ENCODE data around the gene YWHAE. TPM values are rescaled to one million over a fixed set of nuclear protein-coding genes. Genes with fewer than 3 reads are reported as not detected.
A peak's percentile ranks its signal among the peaks of the same experiment; 100 is the strongest.

YWHAE gene
- total RNA-seq, 1 experiment from 2014 or later: 537 TPM

DNA sequence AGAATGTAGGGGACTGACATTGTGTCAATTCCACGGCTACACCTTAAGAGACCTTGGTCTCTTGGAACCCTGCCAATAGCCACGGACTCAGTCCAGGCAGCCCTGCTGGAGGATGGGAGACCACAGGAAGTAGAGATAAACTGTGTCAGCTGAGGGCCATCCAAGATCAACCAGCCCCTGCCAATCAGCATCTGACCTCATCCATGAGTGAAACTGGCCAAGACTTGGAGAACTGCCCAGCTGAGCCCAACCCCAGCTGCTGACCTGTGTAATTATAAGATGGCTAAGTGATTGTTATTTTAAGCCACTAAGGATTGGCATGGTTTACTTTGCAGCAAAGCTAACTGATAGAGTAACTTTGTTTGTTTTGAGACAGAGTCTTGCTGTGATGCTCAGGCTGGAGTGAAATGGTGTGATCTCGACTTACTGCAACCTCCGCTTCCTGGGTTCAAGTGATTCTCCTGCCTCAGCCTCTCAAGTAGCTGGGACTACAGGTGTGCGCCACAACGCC is 13.3 kb upstream of the YWHAE start:
- peak; percentile 68 for ATAC-seq
- intact Hi-C loops (cut with micrococcal nuclease; ENCODE audit: unreplicated experiment): no loop called here

GRCh38 chr17:1412185-1413110 is 12.4 kb upstream of the YWHAE start:
- Histone ChIP-seq H3K36me3 (ENCODE audit: control insufficient read depth, insufficient read depth, low read length) (no peaks in the 10 kb centered on the region), H3K4me1 (ENCODE audit: control insufficient read depth, insufficient read depth, low read length) (no peaks in the 10 kb centered on the region; the same call in 1 of the 2 replicates), H3K9me3 (ENCODE audit: control insufficient read depth, insufficient read depth, low read depth, low read length) (no peaks in the 10 kb centered on the region), H3K4me3 (ENCODE audit: low read depth in 2 of 2, low read length in 2 of 2) (no peak overlapping the region), H3K27ac (ENCODE audit: low read length) (no peak overlapping the region), H3K27me3 (ENCODE audit: control insufficient read depth, insufficient read depth, low read length) (no peaks in the 10 kb centered on the region)
- DNase-seq (ENCODE audit: low read depth, low spot score): no peak
- intact Hi-C loops (cut with micrococcal nuclease; ENCODE audit: unreplicated experiment) (no loop called here), in situ Hi-C loops (cut with HindIII; ENCODE audit: low pct_unique_long_range_greater_than_20kb, low sequenced_read_pairs) (no loop called here)
- CTCF ChIA-PET: no interaction called here
- POLR2A ChIA-PET: interaction anchor here (0.7 kb wide), 2 partner anchors 13 to 34 kb away, joined by 3 read pairs; partner anchors contain the start of gene YWHAE
- TF ChIP-seq SIN3A (IDR thresholded peaks at IDR 0.05; ENCODE audit: borderline replicate concordance, insufficient read depth, low read depth, low read length): no peak
- ATAC-seq: no peak
- BruUV-seq (replicated peaks): no TSS peak

More for the DNA sequence above, 13.3 kb upstream of the YWHAE start:
- no TSS peak for BruUV-seq (replicated peaks)
- H3K27ac ChIP-seq (ENCODE audit: low read length): no peak overlapping the region
- H3K9me3 ChIP-seq (ENCODE audit: control insufficient read depth, insufficient read depth, low read depth, low read length): no peaks in the 10 kb centered on the region
- H3K36me3 ChIP-seq (ENCODE audit: control insufficient read depth, insufficient read depth, low read length): no peaks in the 10 kb centered on the region
- in situ Hi-C loops (cut with HindIII; ENCODE audit: low pct_unique_long_range_greater_than_20kb, low sequenced_read_pairs): no loop called here
- no peaks in the 10 kb centered on the region for H3K27me3 ChIP-seq (ENCODE audit: control insufficient read depth, insufficient read depth, low read length)
- no peak for TF ChIP-seq SIN3A (IDR thresholded peaks at IDR 0.05; ENCODE audit: borderline replicate concordance, insufficient read depth, low read depth, low read length)
- TF ChIP-seq REST (IDR thresholded peaks at IDR 0.05; ENCODE audit: insufficient read depth in 1 of 2, low read depth in 2 of 2, low read length in 1 of 2): no peak
- peak; percentile 60 for DNase-seq (ENCODE audit: low read depth, low spot score)
- H3K4me3 ChIP-seq (ENCODE audit: low read depth in 2 of 2, low read length in 2 of 2): no peak overlapping the region
- POLR2A ChIA-PET: interaction anchor here (0.7 kb wide), 1 partner anchor 35 kb away, joined by 3 read pairs; no protein-coding TSS in a partner anchor
- CTCF ChIA-PET: no interaction called here
- H3K4me1 ChIP-seq (ENCODE audit: control insufficient read depth, insufficient read depth, low read length): no peaks in the 10 kb centered on the region; the same call in 1 of the 2 replicates

DNA sequence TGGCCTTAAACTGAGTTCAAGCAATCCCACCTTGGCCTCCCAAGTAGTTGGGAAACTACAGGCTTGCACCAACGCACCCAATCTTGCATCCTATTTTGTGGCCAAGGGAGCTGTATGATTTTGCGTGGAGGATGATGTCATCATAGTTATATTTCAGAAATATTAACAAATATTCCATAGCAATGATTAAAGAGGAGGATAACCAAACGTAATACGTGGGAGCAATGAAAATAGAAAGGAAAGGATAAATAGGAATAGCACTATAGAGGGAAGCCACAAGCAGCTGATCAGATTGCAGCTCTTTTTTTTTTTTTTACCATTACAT is 2.2 kb upstream of the YWHAE start:
- no peaks in the 10 kb centered on the region for H3K27me3 ChIP-seq (ENCODE audit: control insufficient read depth, insufficient read depth, low read length)
- H3K9me3 ChIP-seq (ENCODE audit: control insufficient read depth, insufficient read depth, low read depth, low read length): no peaks in the 10 kb centered on the region
- CTCF ChIA-PET: no interaction called here
- BruUV-seq (replicated peaks): no TSS peak
- H3K27ac ChIP-seq (ENCODE audit: low read length): no peak overlapping the region
- ATAC-seq (no peak), DNase-seq (ENCODE audit: low read depth, low spot score) (no peak)
- TF ChIP-seq POLR2AphosphoS5 (IDR thresholded peaks at IDR 0.05; ENCODE audit: low read depth, low read length) (no peak), SIN3A (IDR thresholded peaks at IDR 0.05; ENCODE audit: borderline replicate concordance, insufficient read depth, low read depth, low read length) (no peak), TCF7L2 (IDR thresholded peaks at IDR 0.05; ENCODE audit: low read depth, low read length) (no peak), REST (IDR thresholded peaks at IDR 0.05; ENCODE audit: insufficient read depth in 1 of 2, low read depth in 2 of 2, low read length in 1 of 2) (no peak)
- TF ChIP-seq, protein P1, sequence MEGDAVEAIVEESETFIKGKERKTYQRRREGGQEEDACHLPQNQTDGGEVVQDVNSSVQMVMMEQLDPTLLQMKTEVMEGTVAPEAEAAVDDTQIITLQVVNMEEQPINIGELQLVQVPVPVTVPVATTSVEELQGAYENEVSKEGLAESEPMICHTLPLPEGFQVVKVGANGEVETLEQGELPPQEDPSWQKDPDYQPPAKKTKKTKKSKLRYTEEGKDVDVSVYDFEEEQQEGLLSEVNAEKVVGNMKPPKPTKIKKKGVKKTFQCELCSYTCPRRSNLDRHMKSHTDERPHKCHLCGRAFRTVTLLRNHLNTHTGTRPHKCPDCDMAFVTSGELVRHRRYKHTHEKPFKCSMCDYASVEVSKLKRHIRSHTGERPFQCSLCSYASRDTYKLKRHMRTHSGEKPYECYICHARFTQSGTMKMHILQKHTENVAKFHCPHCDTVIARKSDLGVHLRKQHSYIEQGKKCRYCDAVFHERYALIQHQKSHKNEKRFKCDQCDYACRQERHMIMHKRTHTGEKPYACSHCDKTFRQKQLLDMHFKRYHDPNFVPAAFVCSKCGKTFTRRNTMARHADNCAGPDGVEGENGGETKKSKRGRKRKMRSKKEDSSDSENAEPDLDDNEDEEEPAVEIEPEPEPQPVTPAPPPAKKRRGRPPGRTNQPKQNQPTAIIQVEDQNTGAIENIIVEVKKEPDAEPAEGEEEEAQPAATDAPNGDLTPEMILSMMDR (IDR thresholded peaks at IDR 0.05): no peak
- intact Hi-C loops (cut with micrococcal nuclease; ENCODE audit: unreplicated experiment) (no loop called here), in situ Hi-C loops (cut with HindIII; ENCODE audit: low pct_unique_long_range_greater_than_20kb, low sequenced_read_pairs) (no loop called here)
- H3K4me1 ChIP-seq (ENCODE audit: control insufficient read depth, insufficient read depth, low read length): peaks cover 8% of the 10 kb centered on the region
- peaks cover 4% of the 10 kb centered on the region for H3K36me3 ChIP-seq (ENCODE audit: control insufficient read depth, insufficient read depth, low read length)
- POLR2A ChIA-PET: interaction anchor here (0.7 kb wide), 1 partner anchor 774 kb away, joined by 17 read pairs; no protein-coding TSS in a partner anchor
- no peak overlapping the region for H3K4me3 ChIP-seq (ENCODE audit: low read depth in 2 of 2, low read length in 2 of 2)

All from Panc1 (cell line).